H1 (cell line): ENCODE data around the gene BARX1. TPM values are rescaled to one million over a fixed set of nuclear protein-coding genes. Genes with fewer than 3 reads are reported as not detected.

Source experiments
- MAX ChIP-seq: IDR thresholded peaks from 2 replicates; pipeline ENCODE4 v1.6.1; 2012; ENCODE audit warnings: inconsistent platforms
- polyA plus RNA-seq, 7 experiments: library from polyadenylated mRNA; depleted of rRNA in 3 of 7; stranded (reverse) in 5 of 7; unstranded in 2 of 7; fragments of >200 nt in 5 of 7; fragments of 200-250 nt in 2 of 7; gene quantifications; 1 replicate in 5 of 7; 2 replicates in 1 of 7; 4 replicates in 1 of 7; pipeline versions ENCODE4 v1.2.1 to v1.2.3, GENCODE V29; 2011 to 2013; ENCODE audit warnings: missing spikeins in 2 of 7, mixed read lengths in 2 of 7
- total RNA-seq: library from RNA; stranded (reverse); fragmentation: NEBNext Ultra II Directional; extraction: Animal tissue kit (Norgen Biotek cat#: 25700); gene quantifications from 2 replicates; pipeline ENCODE4 v1.2.1, GENCODE V29; 2021

Gene BARX1
- total and polyA plus RNA-seq, 2 of the 8 experiments (the other 6 are each of a cell fraction or from before 2014, with no cell fraction given): 0.79 to 2.6 TPM

- no peak for TF ChIP-seq MAX
Observed at GRCh38 chr9:93978551-93978950, 23.4 kb upstream of the BARX1 start (continued).
